SH-SY5Y (cell line): ENCODE data around the gene NSUN4.

Experiments used
- GATA2 ChIP-seq: IDR thresholded peaks from 2 replicates; pipeline ENCODE4 v1.6.1; 2011; ENCODE audit warnings: mild to moderate bottlenecking, low read depth, low read length
- GATA3 ChIP-seq: IDR thresholded peaks from 2 replicates; pipeline ENCODE4 v1.6.1; 2011; ENCODE audit warnings: low read depth, mild to moderate bottlenecking, low read length, moderate library complexity

Gene NSUN4

DNA sequence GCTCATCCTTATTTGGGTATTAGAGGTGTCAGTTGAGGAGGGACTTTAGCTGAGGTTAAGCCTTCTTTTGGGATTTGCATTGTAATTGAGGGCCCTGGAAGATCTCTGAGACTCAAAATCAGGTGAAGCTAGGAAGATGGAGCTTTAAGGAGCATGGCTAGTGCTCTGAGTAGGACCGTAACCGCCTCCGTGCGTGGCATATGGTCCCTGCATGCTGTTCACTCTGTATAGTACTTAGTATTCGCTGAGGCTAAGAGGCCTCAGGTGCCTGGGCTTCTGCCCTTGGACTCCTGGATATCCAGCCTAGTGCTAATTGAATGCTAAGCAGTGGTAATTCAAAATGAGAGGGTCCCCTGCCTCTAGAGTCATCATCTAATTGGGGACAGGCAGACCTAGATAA lies 22.5 kb downstream of the NSUN4 start:
- TF ChIP-seq GATA2 (no peak), GATA3 (no peak)

DNA sequence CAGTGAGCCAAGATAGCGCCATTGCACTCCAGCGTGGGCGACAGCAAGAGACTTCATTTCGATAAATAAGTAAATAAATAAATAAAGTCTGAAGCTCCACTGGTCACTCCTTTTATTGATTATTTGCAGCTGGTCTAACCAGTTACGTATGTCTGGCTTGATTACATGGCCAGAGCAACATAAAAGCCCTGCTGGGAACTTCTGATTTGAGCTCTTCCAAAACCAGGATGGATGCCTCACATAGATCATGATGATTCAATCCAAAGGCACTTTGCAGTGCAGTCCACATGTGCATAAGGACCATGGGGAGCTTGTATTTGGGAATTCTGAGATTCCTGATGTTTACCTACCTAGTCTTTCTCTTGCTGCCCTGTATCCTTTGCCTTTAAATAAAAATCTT lies 24.0 kb downstream of the NSUN4 start:
- TF ChIP-seq GATA2 (no peak), GATA3 (no peak)

DNA sequence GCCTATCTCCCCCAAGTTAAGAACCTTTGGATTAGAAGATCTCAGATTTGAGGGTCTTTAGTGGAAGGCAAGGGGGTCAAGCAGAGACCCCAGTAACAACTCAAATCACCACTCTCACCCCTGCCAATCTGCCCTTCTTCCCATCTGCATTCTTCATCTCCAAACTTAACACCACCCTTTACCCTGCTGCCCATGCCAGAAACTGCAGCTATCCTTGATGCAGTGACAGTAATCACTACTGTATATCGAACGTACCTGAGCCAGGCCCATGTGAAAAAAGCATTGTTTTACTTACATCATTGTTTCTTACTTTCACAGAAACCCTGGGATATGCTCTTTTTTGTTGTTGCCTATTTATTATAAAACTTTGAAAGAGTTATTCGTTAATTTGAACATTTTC lies 26.5 kb downstream of the NSUN4 start:
- TF ChIP-seq GATA3 = no peak
- no peak for TF ChIP-seq GATA2

DNA sequence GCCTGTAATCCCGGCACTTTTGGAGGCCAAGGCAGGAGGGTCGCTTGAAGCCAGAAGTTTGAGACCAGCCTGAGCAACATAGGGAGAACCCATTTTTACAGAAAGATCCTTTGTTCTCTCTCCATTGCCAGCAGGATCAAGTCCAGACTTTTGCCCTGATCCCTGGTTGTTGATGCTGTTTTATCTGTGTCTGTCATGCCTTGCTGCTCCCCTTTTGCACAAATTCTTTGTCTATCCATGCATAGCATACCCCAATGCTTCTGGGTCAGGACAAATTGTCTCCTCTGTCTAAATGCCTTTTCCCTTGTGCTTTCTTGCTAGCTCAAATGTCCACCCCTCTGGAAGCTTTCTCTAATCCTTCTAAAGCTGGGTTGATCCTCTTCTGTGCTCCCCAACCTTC lies 28.2 kb downstream of the NSUN4 start:
- TF ChIP-seq GATA3 (no peak), GATA2 (no peak)

DNA sequence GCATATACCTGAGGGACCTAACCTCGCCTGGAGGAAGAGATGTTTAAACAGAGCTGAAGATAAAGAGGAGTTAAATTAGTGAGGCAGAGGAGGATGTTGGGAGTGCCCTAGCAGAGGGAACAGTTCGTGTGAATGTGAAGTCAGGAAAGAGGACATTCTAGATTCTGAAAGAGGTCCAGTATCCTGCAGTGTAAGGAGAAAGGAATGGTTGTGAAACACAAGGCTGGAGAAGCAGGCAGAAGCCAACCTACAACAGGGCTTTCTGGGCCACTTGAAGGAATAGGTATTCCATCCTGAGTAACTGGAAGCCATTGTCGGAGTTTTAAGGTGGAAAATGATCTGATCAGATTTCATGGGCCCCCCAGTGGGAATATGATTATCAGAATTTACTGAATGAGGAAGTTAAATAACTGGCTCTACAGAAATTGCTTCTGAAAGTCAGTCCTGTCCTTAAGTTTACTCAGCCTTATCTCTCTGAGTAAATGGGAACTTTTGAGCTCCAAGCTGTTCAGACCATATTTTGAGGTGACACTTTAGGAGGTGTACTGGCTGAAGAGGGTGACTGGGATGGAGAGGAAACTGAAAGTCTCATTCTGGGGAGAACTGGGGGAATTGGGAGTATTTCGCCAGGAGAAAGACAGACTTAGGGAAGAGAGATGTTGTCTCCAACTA lies 29.1 kb downstream of the NSUN4 start:
- TF ChIP-seq GATA3 (no peak), GATA2 (no peak)

DNA sequence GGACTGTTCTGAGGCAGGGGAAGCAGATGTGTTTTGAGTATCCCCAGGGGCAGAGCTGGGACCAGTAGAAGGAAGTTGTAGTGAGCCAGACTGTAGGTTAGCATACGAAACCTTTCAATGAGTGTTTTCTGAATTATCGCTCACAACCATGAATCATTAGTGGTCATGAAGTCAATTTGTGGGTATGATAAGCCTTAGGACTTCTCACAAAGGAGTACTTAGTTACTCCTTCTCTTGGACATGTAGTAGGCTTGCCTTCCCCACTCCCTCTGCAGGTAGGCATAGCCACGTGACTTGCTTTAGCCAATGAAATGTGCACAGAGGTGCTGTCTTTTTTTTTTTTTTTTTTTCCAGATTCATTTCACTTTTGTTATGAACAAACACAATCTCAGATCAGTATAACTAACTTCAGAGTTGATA lies 29.6 kb downstream of the NSUN4 start:
- TF ChIP-seq GATA2 = no peak
- TF ChIP-seq GATA3 = no peak

DNA sequence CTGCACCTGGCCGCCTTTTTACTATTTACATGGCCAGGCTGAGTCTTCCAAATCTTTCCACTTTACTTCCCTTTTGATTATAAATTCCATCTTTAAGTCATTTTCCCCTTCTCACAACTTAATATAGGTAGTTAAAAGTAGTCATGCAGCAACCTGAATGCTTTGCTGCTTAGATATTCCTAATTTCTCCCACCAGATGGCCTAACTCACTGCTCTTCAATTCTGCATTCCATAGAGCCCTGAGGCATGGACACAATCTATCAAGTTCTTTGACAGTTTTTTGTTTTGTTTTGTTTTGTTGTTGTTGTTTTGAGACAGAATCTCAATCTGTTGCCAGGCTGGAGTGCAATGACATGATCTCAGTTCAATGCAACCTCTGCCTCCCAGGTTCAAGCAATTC lies 31.8 kb downstream of the NSUN4 start:
- no peak for TF ChIP-seq GATA2
- no peak for TF ChIP-seq GATA3

DNA sequence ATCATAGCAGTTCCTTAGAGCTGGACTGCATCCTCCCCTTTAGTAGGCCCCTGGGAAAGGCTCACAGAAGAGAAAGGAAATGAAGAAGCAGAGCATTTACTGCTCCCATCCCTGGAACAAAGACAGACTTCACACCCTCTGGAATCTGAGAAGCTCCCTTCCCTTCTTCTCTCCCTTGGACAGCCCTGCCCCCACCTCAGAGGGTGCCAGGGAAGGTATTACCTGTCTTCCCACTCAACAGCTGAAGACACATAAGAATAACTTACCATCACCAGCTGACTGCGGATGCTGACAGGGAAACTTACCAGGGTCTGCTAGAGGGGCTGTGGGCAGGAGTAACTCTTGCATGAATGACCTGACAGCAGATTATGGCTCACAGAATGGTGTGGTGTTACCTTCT lies 39.4 kb downstream of the NSUN4 start:
- no peak for TF ChIP-seq GATA2
- no peak for TF ChIP-seq GATA3

DNA sequence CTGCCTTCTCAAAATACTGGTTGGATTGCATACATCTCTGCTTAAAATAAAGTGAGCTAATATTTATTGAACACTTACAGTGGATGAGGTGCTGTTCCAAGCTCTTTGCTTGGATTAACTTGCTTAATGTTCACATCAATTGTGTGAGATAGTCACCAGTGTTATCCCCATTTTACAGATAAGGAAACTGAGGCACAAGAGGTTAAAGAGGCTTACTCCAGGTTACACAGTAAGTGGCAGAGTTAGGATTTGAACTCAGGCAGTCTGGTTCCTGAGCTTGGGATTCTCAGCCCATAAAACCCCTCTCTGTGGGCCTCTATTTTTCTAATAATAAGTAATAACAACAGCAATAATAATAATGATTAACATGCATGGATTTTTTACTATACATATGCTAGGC lies 39.9 kb downstream of the NSUN4 start:
- TF ChIP-seq GATA3 (no peak), GATA2 (no peak)

DNA sequence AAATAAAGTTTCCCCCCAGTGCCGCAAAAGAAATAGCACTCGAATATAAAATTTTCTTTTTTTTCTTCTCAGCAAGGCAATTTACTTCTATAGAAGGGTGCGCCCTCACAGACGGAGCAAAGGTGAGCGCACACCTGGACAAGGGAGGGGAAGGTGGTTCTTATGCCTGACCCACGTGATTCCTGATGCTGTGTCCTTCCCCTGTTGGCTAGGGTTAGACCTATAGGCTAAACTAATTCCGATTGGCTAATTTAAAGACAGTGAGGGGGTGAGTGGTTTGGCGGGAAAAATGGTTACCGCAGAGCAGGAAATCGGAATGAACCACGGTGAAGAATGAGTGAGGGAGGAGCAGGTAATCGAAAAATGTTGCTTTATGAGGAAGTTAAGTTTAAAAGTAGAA lies 52.9 kb downstream of the NSUN4 start:
- no peak for TF ChIP-seq GATA3
- TF ChIP-seq GATA2 = no peak

DNA sequence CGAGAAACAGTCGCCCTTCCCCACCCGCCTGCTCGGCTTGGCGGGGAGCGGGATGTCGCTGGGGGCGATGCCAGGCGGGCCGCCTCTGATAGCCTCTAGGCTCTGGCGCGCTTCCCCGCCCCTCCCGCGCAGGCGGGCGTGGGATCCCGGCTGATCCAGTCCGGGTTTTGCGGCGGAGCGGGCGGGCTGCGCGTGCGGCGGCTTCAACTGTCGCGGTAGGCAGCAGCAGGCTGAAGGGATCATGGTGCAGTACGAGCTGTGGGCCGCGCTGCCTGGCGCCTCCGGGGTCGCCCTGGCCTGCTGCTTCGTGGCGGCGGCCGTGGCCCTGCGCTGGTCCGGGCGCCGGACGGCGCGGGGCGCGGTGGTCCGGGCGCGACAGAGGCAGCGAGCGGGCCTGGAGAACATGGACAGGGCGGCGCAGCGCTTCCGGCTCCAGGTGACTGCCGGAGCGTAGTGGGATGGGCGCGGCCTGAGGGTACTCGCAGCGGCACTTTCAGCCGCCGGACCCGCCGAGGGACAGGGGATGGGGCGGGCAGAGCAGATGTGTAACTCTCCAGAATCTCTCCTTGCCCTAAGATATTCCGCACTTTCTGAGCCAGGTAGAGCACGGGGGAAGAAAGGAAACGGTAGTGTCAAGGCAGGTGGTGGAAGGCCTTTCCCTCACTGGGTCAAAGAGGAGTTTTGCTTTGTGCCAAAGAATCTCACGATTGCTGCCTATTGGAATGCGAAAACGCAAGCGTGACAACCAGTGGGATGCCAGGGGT lies 53.7 kb downstream of the NSUN4 start, which contains the start of gene FAAH:
Gene FAAH (plus strand): TSS at position 210 of the 764 bp plus-strand sequence. CDS start 32 bp downstream, at position 242.
- TF ChIP-seq GATA3 = no peak
- no peak for TF ChIP-seq GATA2

DNA sequence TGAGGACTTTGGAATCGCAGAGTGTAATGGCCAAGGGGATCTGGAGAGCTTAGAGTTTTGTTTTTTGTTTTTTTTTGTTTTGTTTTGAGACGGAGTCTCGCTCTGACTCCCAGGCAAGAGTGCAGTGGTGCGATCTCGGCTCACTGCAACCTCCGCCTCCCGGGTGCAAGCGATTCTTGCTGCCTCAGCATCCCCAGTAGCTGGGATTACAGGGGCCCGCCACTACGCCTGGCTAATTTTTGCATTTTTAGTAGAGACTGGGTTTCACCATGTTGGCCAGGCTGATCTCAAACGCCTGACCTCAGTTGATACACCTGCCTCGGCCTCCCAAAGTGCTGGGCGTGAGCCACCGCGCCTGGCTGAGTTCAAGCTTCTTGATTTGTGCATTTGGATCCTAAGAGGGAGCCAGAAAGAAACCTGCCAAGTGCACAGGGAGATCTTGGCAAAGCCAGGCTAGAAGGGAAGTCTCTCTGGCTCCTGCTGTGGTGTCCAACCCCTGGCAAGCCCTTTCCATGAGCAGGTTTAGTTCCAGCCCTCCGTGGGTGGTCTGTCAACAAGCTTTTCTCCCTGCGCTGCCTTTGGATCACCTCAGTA lies 54.4 kb downstream of the NSUN4 start:
- TF ChIP-seq GATA2 = no peak
- no peak for TF ChIP-seq GATA3

DNA sequence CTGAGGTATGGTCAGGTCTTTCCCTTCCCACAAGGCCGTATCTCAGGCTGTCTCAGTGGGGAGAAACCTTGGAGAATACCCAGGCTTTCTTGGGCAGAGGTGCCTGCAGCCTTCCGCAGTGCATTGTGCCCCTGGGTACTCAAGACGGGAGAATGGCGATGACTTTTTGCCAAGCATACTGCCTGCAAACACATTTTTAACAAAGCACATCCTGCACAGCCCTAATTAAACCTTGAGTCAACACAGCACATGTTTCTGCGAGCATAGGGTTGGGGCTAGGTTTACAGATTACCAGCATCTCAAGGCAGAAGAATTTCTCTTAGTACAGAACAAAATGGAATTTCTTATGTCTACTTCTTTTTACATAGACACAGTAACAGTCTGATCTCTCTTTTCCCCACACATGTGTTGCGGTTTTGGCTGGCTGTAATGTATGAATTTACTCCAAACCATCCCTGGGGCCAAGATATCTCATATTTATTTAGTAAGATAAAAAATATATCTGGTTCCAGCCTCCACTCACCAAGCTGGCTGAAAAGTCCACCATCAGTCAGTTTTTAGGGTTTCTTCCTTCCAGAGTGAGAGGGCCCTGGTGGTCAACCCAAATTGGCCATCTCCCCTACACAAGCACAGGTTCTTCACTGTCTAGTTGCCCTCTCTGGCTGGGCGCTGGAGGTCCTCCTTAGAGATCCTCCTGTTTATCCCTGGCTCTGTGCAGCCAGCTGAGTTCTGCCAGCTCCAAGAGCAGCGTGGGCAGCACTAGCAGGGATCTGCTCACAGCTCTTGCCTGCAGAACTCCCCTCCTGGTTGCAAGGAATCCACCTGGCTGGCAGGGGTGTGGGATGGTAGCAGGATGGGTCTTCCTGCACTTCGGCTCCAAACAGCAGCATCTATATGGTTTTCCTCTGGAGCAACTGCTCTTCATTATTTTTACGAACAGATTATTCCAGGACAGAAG lies 56.1 kb downstream of the NSUN4 start:
- TF ChIP-seq GATA3 = no peak
- TF ChIP-seq GATA2 = no peak

DNA sequence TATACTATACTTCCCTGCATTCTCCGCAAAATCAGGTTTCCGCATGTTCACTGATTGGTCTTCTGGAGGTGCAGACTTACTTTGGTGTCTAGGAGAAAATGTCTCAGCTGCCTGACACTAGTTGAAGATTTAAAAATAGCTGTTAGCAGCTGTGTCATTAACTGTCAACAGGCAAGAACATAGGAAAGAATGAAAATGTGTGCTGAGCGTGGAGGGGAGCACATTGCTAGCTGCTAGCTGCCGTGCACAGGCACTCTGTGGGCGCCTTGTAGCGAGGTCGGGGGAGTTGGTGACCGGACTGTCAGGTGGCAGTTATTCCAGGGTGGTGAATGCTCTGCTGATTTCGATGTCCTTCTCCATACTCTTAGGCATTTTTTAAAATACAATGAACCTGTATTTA lies 58.7 kb downstream of the NSUN4 start:
- TF ChIP-seq GATA2 (no peak), GATA3 (no peak)
